ENCODE data around the gene CLDN8. TPM values are rescaled to one million over a fixed set of nuclear protein-coding genes. Genes with fewer than 3 reads are reported as not detected.

CLDN8 gene
- total RNA-seq, 5 donors from 2014 or later (not counting 1 experiment from before 2014, with no cell fraction given), result not detected

DNA sequence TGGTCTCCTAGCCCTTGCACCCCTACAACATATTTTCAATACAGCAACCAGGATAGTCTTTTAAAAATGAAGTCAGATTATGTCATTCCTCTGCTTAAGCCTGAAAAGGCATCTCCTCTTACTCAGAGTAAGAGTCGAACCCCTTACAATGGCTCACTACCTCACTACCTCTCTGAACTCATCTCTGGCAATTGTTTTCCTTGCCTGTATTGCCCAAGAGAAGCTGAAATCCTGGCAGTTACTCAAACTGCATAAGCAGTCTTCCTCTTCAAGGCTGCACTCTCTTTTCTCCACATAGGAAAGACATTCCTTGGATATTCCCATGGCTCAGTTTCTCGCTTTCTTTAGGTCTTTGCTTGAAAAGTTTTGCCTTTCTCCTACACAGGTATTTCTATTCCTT is 22.7 kb downstream of the CLDN8 start:
- POLR2A ChIA-PET, result no interaction called here

DNA sequence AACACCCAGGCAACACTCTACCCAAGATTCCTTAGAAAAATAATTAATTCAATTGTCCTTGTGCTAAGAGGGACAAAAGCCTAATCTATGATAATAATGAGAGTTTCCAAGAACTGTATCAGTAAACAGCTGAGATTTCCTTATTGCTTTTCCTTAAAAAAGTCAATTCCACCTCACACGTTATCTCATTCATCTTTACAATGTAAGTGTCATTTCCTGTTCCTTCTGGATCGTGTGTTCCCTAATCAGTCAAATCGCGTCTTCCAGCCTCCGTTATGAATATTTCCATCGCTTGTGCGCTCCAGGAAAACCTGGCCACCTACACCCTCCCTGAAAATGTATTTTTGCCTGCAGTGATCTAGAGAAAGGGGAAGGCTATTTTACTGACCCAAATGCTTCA is 25.3 kb downstream of the CLDN8 start:
- Mint-ChIP-seq H3K27ac (no peak overlapping the region), H3K4me3 (no peak overlapping the region), H3K27me3 (no peaks in the 10 kb centered on the region), H3K9me3 (no peaks in the 10 kb centered on the region), H3K4me1 (no peaks in the 10 kb centered on the region), H3K36me3 (no peaks in the 10 kb centered on the region)
- Histone ChIP-seq H3K4me1 (ENCODE audit: control insufficient read depth in 1 of 2, extremely low read depth in 1 of 2, insufficient read depth in 2 of 2, low read length in 2 of 2) (no peaks in the 10 kb centered on the region), H3K36me3 (ENCODE audit: control insufficient read depth in 2 of 2, extremely low read depth in 1 of 2, insufficient read depth in 1 of 2, low read length in 1 of 2) (no peaks in the 10 kb centered on the region), H3K27me3 (replicated peaks in 1 of 2; ENCODE audit: control insufficient read depth in 2 of 2, extremely low read depth in 1 of 2, insufficient read depth in 2 of 2, low read length in 1 of 2) (no peaks in the 10 kb centered on the region), H3K4me3 (ENCODE audit: control insufficient read depth in 1 of 2, extremely low read depth in 1 of 2, low read length in 1 of 2) (no peak overlapping the region), H3K9me3 (no peaks in the 10 kb centered on the region), H3K27ac (ENCODE audit: low read length) (no peak overlapping the region)
- no CpG with 5 or more reads among the region's 7 CpGs for WGBS (ENCODE audit: insufficient coverage)
- ChIA-PET POLR2A (interaction anchor here in 1 of 2 donors (0.5 kb wide), 1 partner anchor 1518 kb away, joined by 10 read pairs; no protein-coding TSS in a partner anchor), CTCF (no interaction called here)
- DNase-seq (no peak), ATAC-seq (replicated peaks in 1 of 4) (no peak)

More for the DNA sequence above, 22.7 kb downstream of the CLDN8 start:
- no peaks in the 10 kb centered on the region for H3K4me1 Mint-ChIP-seq
- H3K36me3 ChIP-seq (ENCODE audit: control insufficient read depth in 2 of 2, extremely low read depth in 1 of 2, insufficient read depth in 1 of 2, low read length in 1 of 2), result no peaks in the 10 kb centered on the region
- no peaks in the 10 kb centered on the region for H3K9me3 ChIP-seq
- no peaks in the 10 kb centered on the region for H3K9me3 Mint-ChIP-seq
- no peak overlapping the region for H3K27ac Mint-ChIP-seq
- 80% methylated on average over 1 of the region's 2 CpGs for WGBS (ENCODE audit: insufficient coverage)
- DNase-seq (no peak), ATAC-seq (replicated peaks in 1 of 4) (no peak)
- no peaks in the 10 kb centered on the region for H3K36me3 Mint-ChIP-seq
- H3K27me3 Mint-ChIP-seq, result no peaks in the 10 kb centered on the region
- H3K4me3 ChIP-seq (ENCODE audit: control insufficient read depth in 1 of 2, extremely low read depth in 1 of 2, low read length in 1 of 2), result no peak overlapping the region
- no peak overlapping the region for H3K27ac ChIP-seq (ENCODE audit: low read length)
- H3K4me3 Mint-ChIP-seq, result no peak overlapping the region
- CTCF ChIA-PET, result no interaction called here
- H3K27me3 ChIP-seq (replicated peaks in 1 of 2; ENCODE audit: control insufficient read depth in 2 of 2, extremely low read depth in 1 of 2, insufficient read depth in 2 of 2, low read length in 1 of 2), result no peaks in the 10 kb centered on the region
- H3K4me1 ChIP-seq (ENCODE audit: control insufficient read depth in 1 of 2, extremely low read depth in 1 of 2, insufficient read depth in 2 of 2, low read length in 2 of 2), result no peaks in the 10 kb centered on the region

DNA sequence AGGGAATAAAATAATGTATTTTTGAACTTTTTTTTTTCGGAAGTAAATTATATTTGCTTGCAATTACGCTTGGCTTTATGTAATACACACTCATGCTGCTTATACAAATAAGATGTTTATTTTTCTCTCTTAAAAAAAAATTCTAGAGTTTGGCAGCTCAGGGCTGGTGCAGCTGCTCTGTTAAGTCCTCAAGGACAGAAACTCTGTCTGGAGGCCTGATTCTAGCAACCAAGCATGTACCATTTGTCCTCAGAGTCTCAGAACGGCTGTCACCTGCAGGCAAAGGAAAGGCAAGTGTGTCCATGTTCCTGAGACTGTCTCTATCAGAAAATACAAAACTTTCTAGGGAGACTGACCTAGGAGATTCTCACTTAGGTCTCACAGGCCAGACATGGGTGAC is 26.1 kb downstream of the CLDN8 start:
- no peaks in the 10 kb centered on the region for H3K9me3 ChIP-seq
- Mint-ChIP-seq H3K9me3 (no peaks in the 10 kb centered on the region), H3K4me1 (no peaks in the 10 kb centered on the region), H3K27ac (no peak overlapping the region), H3K4me3 (no peak overlapping the region), H3K36me3 (no peaks in the 10 kb centered on the region), H3K27me3 (no peaks in the 10 kb centered on the region)
- no peak overlapping the region for H3K27ac ChIP-seq (ENCODE audit: low read length)
- no peaks in the 10 kb centered on the region for H3K36me3 ChIP-seq (ENCODE audit: control insufficient read depth in 2 of 2, extremely low read depth in 1 of 2, insufficient read depth in 1 of 2, low read length in 1 of 2)
- H3K4me1 ChIP-seq (ENCODE audit: control insufficient read depth in 1 of 2, extremely low read depth in 1 of 2, insufficient read depth in 2 of 2, low read length in 2 of 2), result no peaks in the 10 kb centered on the region
- ChIA-PET POLR2A (no interaction called here), CTCF (no interaction called here)
- DNase-seq (no peak), ATAC-seq (replicated peaks in 1 of 4) (no peak)
- H3K4me3 ChIP-seq (ENCODE audit: control insufficient read depth in 1 of 2, extremely low read depth in 1 of 2, low read length in 1 of 2), result no peak overlapping the region
- no peaks in the 10 kb centered on the region for H3K27me3 ChIP-seq (replicated peaks in 1 of 2; ENCODE audit: control insufficient read depth in 2 of 2, extremely low read depth in 1 of 2, insufficient read depth in 2 of 2, low read length in 1 of 2)
- WGBS (ENCODE audit: insufficient coverage), result 60% methylated on average over 1 of the region's 3 CpGs

- Mint-ChIP-seq H3K9me3 (no peaks in the 10 kb centered on the region), H3K4me3 (no peak overlapping the region), H3K36me3 (no peaks in the 10 kb centered on the region), H3K27me3 (no peaks in the 10 kb centered on the region), H3K4me1 (no peaks in the 10 kb centered on the region), H3K27ac (no peak overlapping the region)
- Histone ChIP-seq H3K27me3 (replicated peaks in 1 of 2; ENCODE audit: control insufficient read depth in 2 of 2, extremely low read depth in 1 of 2, insufficient read depth in 2 of 2, low read length in 1 of 2) (no peaks in the 10 kb centered on the region), H3K27ac (ENCODE audit: low read length) (no peak overlapping the region), H3K4me3 (ENCODE audit: control insufficient read depth in 1 of 2, extremely low read depth in 1 of 2, low read length in 1 of 2) (no peak overlapping the region), H3K36me3 (ENCODE audit: control insufficient read depth in 2 of 2, extremely low read depth in 1 of 2, insufficient read depth in 1 of 2, low read length in 1 of 2) (no peaks in the 10 kb centered on the region), H3K4me1 (ENCODE audit: control insufficient read depth in 1 of 2, extremely low read depth in 1 of 2, insufficient read depth in 2 of 2, low read length in 2 of 2) (no peaks in the 10 kb centered on the region), H3K9me3 (no peaks in the 10 kb centered on the region)
- 86% methylated on average over 1 of the region's 2 CpGs for WGBS (ENCODE audit: insufficient coverage)
- CTCF ChIA-PET, result no interaction called here
- ATAC-seq (replicated peaks in 1 of 4) (no peak), DNase-seq (no peak)
- POLR2A ChIA-PET, result no interaction called here
Observed at GRCh38 chr21:30186242-30186641, 29.7 kb downstream of the CLDN8 start.

GRCh38 chr21:30168086-30168485 is 47.8 kb downstream of the CLDN8 start:
- H3K4me3 Mint-ChIP-seq, result no peak overlapping the region
- no peak overlapping the region for H3K27ac Mint-ChIP-seq
- Histone ChIP-seq H3K27me3 (replicated peaks in 1 of 2; ENCODE audit: control insufficient read depth in 2 of 2, extremely low read depth in 1 of 2, insufficient read depth in 2 of 2, low read length in 1 of 2) (no peaks in the 10 kb centered on the region), H3K4me1 (ENCODE audit: control insufficient read depth in 1 of 2, extremely low read depth in 1 of 2, insufficient read depth in 2 of 2, low read length in 2 of 2) (no peaks in the 10 kb centered on the region), H3K27ac (ENCODE audit: low read length) (no peak overlapping the region), H3K4me3 (ENCODE audit: control insufficient read depth in 1 of 2, extremely low read depth in 1 of 2, low read length in 1 of 2) (no peak overlapping the region), H3K9me3 (no peaks in the 10 kb centered on the region), H3K36me3 (ENCODE audit: control insufficient read depth in 2 of 2, extremely low read depth in 1 of 2, insufficient read depth in 1 of 2, low read length in 1 of 2) (no peaks in the 10 kb centered on the region)
- POLR2A ChIA-PET, result no interaction called here
- ATAC-seq (replicated peaks in 1 of 4) (no peak), DNase-seq (no peak)
- CTCF ChIA-PET, result no interaction called here
- no peaks in the 10 kb centered on the region for H3K4me1 Mint-ChIP-seq
- H3K9me3 Mint-ChIP-seq, result peaks cover 0 to 12% (median 4%) of the 10 kb centered on the region in 3 donors
- H3K27me3 Mint-ChIP-seq, result no peaks in the 10 kb centered on the region
- 100% methylated on average over 2 of the region's 3 CpGs for WGBS (ENCODE audit: insufficient coverage)
- no peaks in the 10 kb centered on the region for H3K36me3 Mint-ChIP-seq

DNA sequence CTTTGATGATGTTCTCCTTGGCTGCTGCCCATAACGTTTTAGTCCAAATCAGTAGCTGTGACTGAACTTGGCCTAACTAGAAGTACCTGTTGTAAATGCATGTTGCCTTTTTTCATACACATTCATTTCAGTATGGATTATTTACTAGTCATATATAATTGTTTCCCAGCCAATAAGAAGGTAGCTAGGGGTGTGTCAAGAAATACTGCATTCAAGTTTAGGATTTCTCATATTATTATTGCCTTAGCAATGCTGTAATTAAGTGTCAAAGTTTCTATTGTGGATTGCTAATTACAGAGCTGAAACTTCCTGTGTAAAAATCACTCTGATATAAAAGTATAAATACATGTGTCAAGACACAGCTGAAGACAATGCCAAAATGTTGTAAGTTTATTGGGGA is 49.2 kb downstream of the CLDN8 start, which contains the start of gene CLDN17:
Gene CLDN17, minus strand, starts transcription at position 101 of the 400 bp plus-strand sequence. CDS start 188 bp downstream, outside the sequence.
- POLR2A ChIA-PET, result no interaction called here
- CTCF ChIA-PET, result interaction anchor here in 1 of 2 donors (0.6 kb wide), 1 partner anchor 7 kb away, joined by 4 read pairs; no protein-coding TSS in a partner anchor

GRCh38 chr21:30166171-30166570 is 49.7 kb downstream of the CLDN8 start:
- H3K4me1 Mint-ChIP-seq, result no peaks in the 10 kb centered on the region
- no peaks in the 10 kb centered on the region for H3K36me3 Mint-ChIP-seq
- POLR2A ChIA-PET, result no interaction called here
- Histone ChIP-seq H3K27me3 (replicated peaks in 1 of 2; ENCODE audit: control insufficient read depth in 2 of 2, extremely low read depth in 1 of 2, insufficient read depth in 2 of 2, low read length in 1 of 2) (no peaks in the 10 kb centered on the region), H3K4me1 (ENCODE audit: control insufficient read depth in 1 of 2, extremely low read depth in 1 of 2, insufficient read depth in 2 of 2, low read length in 2 of 2) (no peaks in the 10 kb centered on the region), H3K4me3 (ENCODE audit: control insufficient read depth in 1 of 2, extremely low read depth in 1 of 2, low read length in 1 of 2) (no peak overlapping the region), H3K36me3 (ENCODE audit: control insufficient read depth in 2 of 2, extremely low read depth in 1 of 2, insufficient read depth in 1 of 2, low read length in 1 of 2) (no peaks in the 10 kb centered on the region), H3K27ac (ENCODE audit: low read length) (no peak overlapping the region), H3K9me3 (no peaks in the 10 kb centered on the region)
- no peak overlapping the region for H3K4me3 Mint-ChIP-seq
- DNase-seq (no peak), ATAC-seq (replicated peaks in 1 of 4) (no peak)
- H3K9me3 Mint-ChIP-seq, result peaks cover 0 to 12% (median 4%) of the 10 kb centered on the region in 3 donors
- H3K27ac Mint-ChIP-seq, result no peak overlapping the region
- H3K27me3 Mint-ChIP-seq, result peaks cover 0 to 4% of the 10 kb centered on the region in 2 donors
- CTCF ChIA-PET, result interaction anchor here in 1 of 2 donors (0.6 kb wide), 1 partner anchor 8 kb away, joined by 4 read pairs; no protein-coding TSS in a partner anchor
- 88% methylated on average over 9 of the region's 9 CpGs for WGBS (ENCODE audit: insufficient coverage)

More for the DNA sequence above, 49.2 kb downstream of the CLDN8 start, which contains the start of gene CLDN17:
- 33% methylated on average over 1 of the region's 1 CpG for WGBS (ENCODE audit: insufficient coverage)
- Histone ChIP-seq H3K36me3 (ENCODE audit: control insufficient read depth in 2 of 2, extremely low read depth in 1 of 2, insufficient read depth in 1 of 2, low read length in 1 of 2) (no peaks in the 10 kb centered on the region), H3K27ac (ENCODE audit: low read length) (no peak within 1 kb of the TSS), H3K27me3 (replicated peaks in 1 of 2; ENCODE audit: control insufficient read depth in 2 of 2, extremely low read depth in 1 of 2, insufficient read depth in 2 of 2, low read length in 1 of 2) (no peaks in the 10 kb centered on the region), H3K4me3 (ENCODE audit: control insufficient read depth in 1 of 2, extremely low read depth in 1 of 2, low read length in 1 of 2) (no peak within 1 kb of the TSS), H3K4me1 (ENCODE audit: control insufficient read depth in 1 of 2, extremely low read depth in 1 of 2, insufficient read depth in 2 of 2, low read length in 2 of 2) (no peaks in the 10 kb centered on the region), H3K9me3 (no peaks in the 10 kb centered on the region)
- H3K4me1 Mint-ChIP-seq, result no peaks in the 10 kb centered on the region
- H3K27me3 Mint-ChIP-seq, result no peaks in the 10 kb centered on the region
- no peak within 1 kb of the TSS for H3K4me3 Mint-ChIP-seq
- DNase-seq (no peak), ATAC-seq (replicated peaks in 1 of 4) (no peak)
- no peaks in the 10 kb centered on the region for H3K36me3 Mint-ChIP-seq
- peaks cover 0 to 12% (median 4%) of the 10 kb centered on the region in 3 donors for H3K9me3 Mint-ChIP-seq
- no peak within 1 kb of the TSS for H3K27ac Mint-ChIP-seq
